ENCODE results near the gene DAAM1.

Gene DAAM1

DNA sequence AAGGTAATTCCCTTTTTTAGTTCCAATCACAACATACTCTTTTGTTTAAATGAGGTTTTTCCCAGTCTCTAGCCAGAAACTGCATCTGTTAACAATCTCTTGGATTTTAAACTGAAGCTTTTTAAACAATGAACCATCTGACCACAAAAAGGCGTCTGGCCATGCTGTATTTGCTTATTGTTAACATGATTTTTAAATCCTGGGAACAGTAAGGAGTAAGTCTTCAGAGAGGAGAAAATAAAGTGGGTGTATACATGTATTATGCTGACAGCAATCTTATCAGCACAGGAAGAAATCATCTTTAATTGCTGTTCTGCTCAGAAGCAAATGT, 106.2 kb downstream of the DAAM1 start:
- no peak overlapping the region for H3K27ac ChIP-seq
- no peaks in the 10 kb centered on the region for H3K9me3 ChIP-seq
- no peaks in the 10 kb centered on the region for H3K4me1 ChIP-seq (ENCODE audit: control insufficient read depth in 1 of 2, insufficient read depth in 1 of 2, low read depth in 1 of 2, low read length in 1 of 2)
- no peak for TF ChIP-seq CTCF (IDR thresholded peaks at IDR 0.05)
- H3K4me3 ChIP-seq (ENCODE audit: low read depth in 1 of 2, low read length in 1 of 2) = no peak overlapping the region
- no peaks in the 10 kb centered on the region for H3K27me3 ChIP-seq
- no peaks in the 10 kb centered on the region for H3K36me3 ChIP-seq

DNA sequence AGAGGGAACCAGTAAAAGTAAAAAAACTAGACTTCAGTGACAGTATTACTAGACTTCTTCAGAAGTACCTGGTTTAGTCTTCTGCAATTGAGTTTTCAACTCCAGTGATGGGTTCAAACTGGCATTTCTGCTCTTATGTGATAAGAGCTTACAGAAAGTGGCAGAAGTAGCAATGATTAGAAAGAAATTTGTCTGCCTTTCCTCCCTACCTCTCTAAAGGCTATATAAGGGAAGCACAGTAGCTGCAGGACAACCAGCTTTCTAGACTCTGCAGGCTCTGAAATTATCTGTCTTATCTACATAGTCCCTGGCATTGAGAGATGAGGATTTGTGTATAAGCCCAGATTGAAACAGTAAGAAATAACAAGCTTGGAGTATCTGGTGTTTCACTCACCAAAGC, 107.5 kb downstream of the DAAM1 start:
- Histone ChIP-seq H3K36me3 (no peaks in the 10 kb centered on the region), H3K9me3 (no peaks in the 10 kb centered on the region), H3K4me1 (ENCODE audit: control insufficient read depth in 1 of 2, insufficient read depth in 1 of 2, low read depth in 1 of 2, low read length in 1 of 2) (no peaks in the 10 kb centered on the region), H3K27ac (no peak overlapping the region), H3K4me3 (ENCODE audit: low read depth in 1 of 2, low read length in 1 of 2) (no peak overlapping the region), H3K27me3 (no peaks in the 10 kb centered on the region)
- no peak for TF ChIP-seq CTCF (IDR thresholded peaks at IDR 0.05)

- Histone ChIP-seq H3K4me3 (ENCODE audit: low read depth in 1 of 2, low read length in 1 of 2) (no peak overlapping the region), H3K27ac (no peak overlapping the region), H3K27me3 (no peaks in the 10 kb centered on the region), H3K4me1 (ENCODE audit: control insufficient read depth in 1 of 2, insufficient read depth in 1 of 2, low read depth in 1 of 2, low read length in 1 of 2) (no peaks in the 10 kb centered on the region), H3K9me3 (no peaks in the 10 kb centered on the region), H3K36me3 (no peaks in the 10 kb centered on the region)
- no peak for TF ChIP-seq CTCF (IDR thresholded peaks at IDR 0.05)
These were observed 108.0 kb downstream of the DAAM1 start for GRCh38 chr14:59296508-59296907.

DNA sequence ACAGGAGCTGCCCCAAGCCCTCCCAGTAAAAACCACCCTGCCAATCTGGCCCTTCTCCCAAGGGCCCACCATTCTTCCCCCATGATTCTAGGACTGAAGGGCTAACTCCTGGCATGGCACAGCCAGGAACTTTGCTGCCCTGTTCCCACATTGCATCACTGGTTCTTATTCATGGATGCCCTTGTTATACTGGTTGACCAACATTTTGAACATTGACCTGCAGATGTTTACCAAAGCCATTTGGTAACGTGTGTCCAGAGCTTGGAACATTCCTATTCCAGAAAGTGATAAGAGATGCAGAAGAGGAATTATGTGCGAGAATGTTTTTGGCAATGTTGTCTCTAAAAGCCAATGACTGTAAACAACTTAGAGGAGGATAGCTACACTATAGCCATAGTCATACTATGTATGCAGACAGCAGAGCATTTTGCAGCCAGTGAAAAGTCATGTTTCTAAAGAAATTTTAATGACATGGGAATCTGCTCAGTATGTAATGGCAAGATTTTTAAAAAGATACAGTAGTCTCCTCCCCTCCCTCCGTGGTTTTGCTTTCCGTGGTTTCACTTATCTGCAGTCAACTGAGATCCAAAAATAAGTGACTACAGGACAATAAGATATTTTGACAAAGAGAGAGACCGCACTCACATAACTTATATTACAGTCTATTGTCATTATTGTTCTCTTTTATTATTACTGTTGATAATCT, 108.8 kb downstream of the DAAM1 start:
- H3K27ac ChIP-seq = no peak overlapping the region
- no peak for TF ChIP-seq CTCF (IDR thresholded peaks at IDR 0.05)
- H3K27me3 ChIP-seq = no peaks in the 10 kb centered on the region
- no peaks in the 10 kb centered on the region for H3K9me3 ChIP-seq
- H3K4me3 ChIP-seq (ENCODE audit: low read depth in 1 of 2, low read length in 1 of 2) = no peak overlapping the region
- no peaks in the 10 kb centered on the region for H3K36me3 ChIP-seq
- H3K4me1 ChIP-seq (ENCODE audit: control insufficient read depth in 1 of 2, insufficient read depth in 1 of 2, low read depth in 1 of 2, low read length in 1 of 2) = no peaks in the 10 kb centered on the region

DNA sequence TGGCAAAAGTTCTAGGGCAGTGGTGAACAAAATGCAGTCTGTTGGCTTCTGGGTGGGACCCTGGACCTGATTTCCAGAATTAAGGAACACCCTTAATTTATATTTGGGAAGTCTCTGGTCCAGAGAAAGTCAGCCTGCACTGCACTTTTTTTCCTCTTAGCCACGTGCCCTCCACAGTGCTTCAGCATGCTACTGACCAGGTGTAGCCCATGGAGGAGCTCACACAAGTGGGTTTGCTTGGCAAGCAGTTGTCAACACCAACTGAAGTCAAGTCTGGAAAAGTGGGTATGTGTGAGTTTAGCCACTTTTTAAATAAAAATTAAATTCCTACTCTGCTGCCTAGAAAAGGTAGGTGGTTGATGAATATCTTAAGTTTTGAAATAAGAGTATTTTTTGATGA, 111.3 kb downstream of the DAAM1 start:
- no peak for TF ChIP-seq CTCF (IDR thresholded peaks at IDR 0.05)
- H3K27me3 ChIP-seq = no peaks in the 10 kb centered on the region
- H3K36me3 ChIP-seq = no peaks in the 10 kb centered on the region
- H3K4me3 ChIP-seq (ENCODE audit: low read depth in 1 of 2, low read length in 1 of 2) = no peak overlapping the region
- H3K27ac ChIP-seq = no peak overlapping the region
- no peaks in the 10 kb centered on the region for H3K9me3 ChIP-seq
- no peaks in the 10 kb centered on the region for H3K4me1 ChIP-seq (ENCODE audit: control insufficient read depth in 1 of 2, insufficient read depth in 1 of 2, low read depth in 1 of 2, low read length in 1 of 2)

DNA sequence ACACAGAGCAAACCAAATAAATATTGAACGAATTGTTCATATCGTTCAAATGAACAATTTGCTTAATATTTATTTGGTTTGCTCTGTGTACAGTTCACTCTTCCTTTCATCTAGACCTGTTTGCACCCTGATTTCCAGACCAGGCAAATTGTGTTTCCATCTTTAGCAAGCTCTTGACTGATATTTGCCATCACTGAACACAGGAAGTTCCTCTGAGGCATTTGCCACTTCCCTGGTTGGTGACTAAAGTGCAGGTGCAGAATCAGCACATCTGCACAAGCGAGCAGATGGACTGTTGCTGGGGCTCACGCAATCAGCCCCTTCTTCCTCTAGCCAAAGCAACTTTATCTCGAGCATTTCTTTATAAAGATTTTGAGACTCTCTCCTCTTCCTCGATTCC, 112.9 kb downstream of the DAAM1 start:
- H3K4me3 ChIP-seq (ENCODE audit: low read depth in 1 of 2, low read length in 1 of 2) = no peak overlapping the region
- no peaks in the 10 kb centered on the region for H3K27me3 ChIP-seq
- H3K36me3 ChIP-seq = no peaks in the 10 kb centered on the region
- H3K27ac ChIP-seq = no peak overlapping the region
- H3K4me1 ChIP-seq (ENCODE audit: control insufficient read depth in 1 of 2, insufficient read depth in 1 of 2, low read depth in 1 of 2, low read length in 1 of 2) = no peaks in the 10 kb centered on the region
- H3K9me3 ChIP-seq = no peaks in the 10 kb centered on the region
- no peak for TF ChIP-seq CTCF (IDR thresholded peaks at IDR 0.05)

Data from neutrophil (primary cell).